Measurements from ENCODE around the gene CAB39. TPM values are rescaled to one million over a fixed set of nuclear protein-coding genes. Genes with fewer than 3 reads are reported as not detected.
A peak's percentile ranks its signal among the peaks of the same experiment; 100 is the strongest.

Gene CAB39
- total RNA-seq, 1 experiment from 2014 or later, result 40.4 TPM

GRCh38 chr2:230690439-230690838 lies 22.2 kb upstream of the CAB39 start:
- Mint-ChIP-seq H3K27ac (ENCODE audit: unreplicated experiment) (no peak overlapping the region), H3K9me3 (ENCODE audit: unreplicated experiment) (no peaks in the 10 kb centered on the region), H3K4me1 (ENCODE audit: low read depth, unreplicated experiment) (peaks cover 14% of the 10 kb centered on the region), H3K27me3 (ENCODE audit: insufficient read depth, unreplicated experiment) (no peaks in the 10 kb centered on the region), H3K36me3 (ENCODE audit: insufficient read depth, unreplicated experiment) (no peaks in the 10 kb centered on the region), H3K4me3 (ENCODE audit: unreplicated experiment) (no peak overlapping the region)
- BruUV-seq (replicated peaks), result no TSS peak
- H3K4me1 ChIP-seq, result peaks cover 7% of the 10 kb centered on the region
- intact Hi-C loops (cut with micrococcal nuclease; ENCODE audit: unreplicated experiment), result no loop called here
- H3K36me3 ChIP-seq (ENCODE audit: control insufficient read depth, insufficient read depth, low read length), result no peaks in the 10 kb centered on the region
- ChIA-PET CTCF (no interaction called here), POLR2A (no interaction called here)
- H3K9me3 ChIP-seq, result no peaks in the 10 kb centered on the region
- H3K27me3 ChIP-seq (replicated peaks; ENCODE audit: control insufficient read depth, insufficient read depth, low read length), result no peaks in the 10 kb centered on the region
- no peak for TF ChIP-seq CTCF (IDR thresholded peaks at IDR 0.05; ENCODE audit: insufficient read depth in 1 of 2, low read depth in 1 of 2, low read length in 1 of 2, severe bottlenecking in 1 of 2, unreplicated experiment in 1 of 2)
- DNase-seq, result no peak
- no peak overlapping the region for H3K4me3 ChIP-seq (ENCODE audit: low read depth, low read length)

- POLR2A ChIA-PET, result no interaction called here
- no peak overlapping the region for H3K4me3 ChIP-seq (ENCODE audit: low read depth, low read length)
Measured at GRCh38 chr2:230691005-230691647, 21.5 kb upstream of the CAB39 start.

GRCh38 chr2:230692760-230693159 lies 19.9 kb upstream of the CAB39 start:
- no peak overlapping the region for H3K4me3 Mint-ChIP-seq (ENCODE audit: unreplicated experiment)
- H3K4me1 Mint-ChIP-seq (ENCODE audit: low read depth, unreplicated experiment), result peaks cover 7% of the 10 kb centered on the region
- no TSS peak for BruUV-seq (replicated peaks)
- intact Hi-C loops (cut with micrococcal nuclease; ENCODE audit: unreplicated experiment), result no loop called here
- H3K27me3 ChIP-seq (replicated peaks; ENCODE audit: control insufficient read depth, insufficient read depth, low read length), result no peaks in the 10 kb centered on the region
- H3K27ac Mint-ChIP-seq (ENCODE audit: unreplicated experiment), result no peak overlapping the region
- CTCF ChIA-PET, result no interaction called here
- H3K9me3 Mint-ChIP-seq (ENCODE audit: unreplicated experiment), result no peaks in the 10 kb centered on the region
- no peaks in the 10 kb centered on the region for H3K36me3 Mint-ChIP-seq (ENCODE audit: insufficient read depth, unreplicated experiment)
- peaks cover 7% of the 10 kb centered on the region for H3K4me1 ChIP-seq
- H3K4me3 ChIP-seq (ENCODE audit: low read depth, low read length), result no peak overlapping the region
- no peaks in the 10 kb centered on the region for H3K9me3 ChIP-seq
- H3K36me3 ChIP-seq (ENCODE audit: control insufficient read depth, insufficient read depth, low read length), result no peaks in the 10 kb centered on the region
- no peaks in the 10 kb centered on the region for H3K27me3 Mint-ChIP-seq (ENCODE audit: insufficient read depth, unreplicated experiment)
- TF ChIP-seq CTCF (IDR thresholded peaks at IDR 0.05; ENCODE audit: insufficient read depth in 1 of 2, low read depth in 1 of 2, low read length in 1 of 2, severe bottlenecking in 1 of 2, unreplicated experiment in 1 of 2), result no peak
- DNase-seq, result no peak
- POLR2A ChIA-PET, result no interaction called here

More at GRCh38 chr2:230691005-230691647, 21.5 kb upstream of the CAB39 start:
- H3K4me3 Mint-ChIP-seq (ENCODE audit: unreplicated experiment), result no peak overlapping the region
- Histone ChIP-seq H3K27me3 (replicated peaks; ENCODE audit: control insufficient read depth, insufficient read depth, low read length) (no peaks in the 10 kb centered on the region), H3K36me3 (ENCODE audit: control insufficient read depth, insufficient read depth, low read length) (no peaks in the 10 kb centered on the region), H3K4me1 (peaks cover 7% of the 10 kb centered on the region), H3K9me3 (no peaks in the 10 kb centered on the region)
- no TSS peak for BruUV-seq (replicated peaks)
- peaks cover 14% of the 10 kb centered on the region for H3K4me1 Mint-ChIP-seq (ENCODE audit: low read depth, unreplicated experiment)
- no peaks in the 10 kb centered on the region for H3K36me3 Mint-ChIP-seq (ENCODE audit: insufficient read depth, unreplicated experiment)
- no peak overlapping the region for H3K27ac Mint-ChIP-seq (ENCODE audit: unreplicated experiment)
- no peaks in the 10 kb centered on the region for H3K27me3 Mint-ChIP-seq (ENCODE audit: insufficient read depth, unreplicated experiment)
- CTCF ChIA-PET, result no interaction called here
- H3K9me3 Mint-ChIP-seq (ENCODE audit: unreplicated experiment), result no peaks in the 10 kb centered on the region
- intact Hi-C loops (cut with micrococcal nuclease; ENCODE audit: unreplicated experiment), result no loop called here
- TF ChIP-seq CTCF (IDR thresholded peaks at IDR 0.05; ENCODE audit: insufficient read depth in 1 of 2, low read depth in 1 of 2, low read length in 1 of 2, severe bottlenecking in 1 of 2, unreplicated experiment in 1 of 2), result no peak
- DNase-seq, result peak; percentile 16 to 52

All from Caco-2 (cell line).